GM12878 (cell line): ENCODE measurements around the gene DNASE1L3. TPM values are rescaled to one million over a fixed set of nuclear protein-coding genes. Genes with fewer than 3 reads are reported as not detected.

Experiments
- ATAC-seq: fragments of 200-7000 bp; cut with Tn5 transposase; 3 replicates; pipeline ENCODE4 v1.9.1; 2020; ENCODE audit warnings: mild to moderate bottlenecking, moderate library complexity
- BruUV-seq: library from RNA; stranded (reverse); fragments of 400-500 nt; replicated peaks from 2 replicates; lab custom pipeline; 2021; lab: Mats Ljungman, UMichigan
- CTCF ChIA-PET: fragments of 300-600 bp; sonication (Branson Sonifier 250); formaldehyde crosslinking; extraction: SDS; loops from one replicate; lab custom pipeline; 2021; ENCODE audit warnings: inconsistent platforms; lab: Yijun Ruan, JAX
- POLR2A ChIA-PET: fragments of 350-600 bp; formaldehyde crosslinking; extraction: SDS; loops from one replicate; lab custom pipeline; 2021; ENCODE audit warnings: inconsistent platforms; lab: Charles Lee
- RAD21 ChIA-PET: fragments of 300-600 bp; sonication (Branson Sonifier 250); formaldehyde crosslinking; loops from one replicate; lab custom pipeline; 2023; ENCODE audit warnings: antibody characterized with exemption; ENCODE audit not compliant: unreplicated experiment; lab: Charles Lee
- SMC1A ChIA-PET: fragments of 300-600 bp; sonication (Branson Sonifier 250); formaldehyde crosslinking; loops from one replicate; lab custom pipeline; 2023; ENCODE audit not compliant: unreplicated experiment, uncharacterized antibody; lab: Charles Lee
- DNase-seq: peaks from one replicate; pipeline ENCODE4 v3.0.0-alpha.2; 2011; ENCODE audit warnings: low read depth, low spot score
- FAIRE-seq: peaks from 3 replicates; lab custom pipeline; 2011; peaks lifted over from hg19 to GRCh38; lab: Jason Lieb, UNC
- H2AFZ ChIP-seq: 2 replicates; pipeline ENCODE4 v1.6.0; 2011; ENCODE audit warnings: low read depth, low read length, control low read depth; ENCODE audit not compliant: control insufficient read depth
- H3K27ac ChIP-seq: 2 replicates; pipeline ENCODE4 v1.5.1; 2011; ENCODE audit warnings: control low read depth; ENCODE audit not compliant: control insufficient read depth, insufficient read depth
- H3K27me3 ChIP-seq, 2 experiments: replicated peaks in 1 of 2; 2 replicates each; pipeline versions ENCODE4 v1.6.0 to v1.6.1; 2011; ENCODE audit warnings: low read length in 1 of 2; ENCODE audit not compliant: control insufficient read depth in 2 of 2, insufficient read depth in 2 of 2
- H3K36me3 ChIP-seq, 2 experiments: 2 replicates each; pipeline ENCODE4 v1.5.1; 2011; ENCODE audit warnings: low read length in 1 of 2; ENCODE audit not compliant: control insufficient read depth in 2 of 2, insufficient read depth in 2 of 2
- H3K4me1 ChIP-seq: 2 replicates; pipeline ENCODE4 v1.6.1; 2011; ENCODE audit warnings: mild to moderate bottlenecking, low read length, moderate library complexity, mixed read lengths; ENCODE audit not compliant: control insufficient read depth, insufficient read depth
- H3K4me2 ChIP-seq: 2 replicates; pipeline ENCODE4 v1.6.0; 2011; ENCODE audit warnings: control low read depth; ENCODE audit not compliant: control insufficient read depth, insufficient read depth
- H3K4me3 ChIP-seq: fragments of 200-600 bp; sonication (generic); 2 replicates; pipeline ENCODE4 v1.5.1; 2016
- H3K79me2 ChIP-seq: 2 replicates; pipeline ENCODE4 v1.6.0; 2011; ENCODE audit warnings: low read length; ENCODE audit not compliant: control insufficient read depth, insufficient read depth
- H3K9ac ChIP-seq: 2 replicates; pipeline ENCODE4 v1.8.0; 2011; ENCODE audit warnings: low read length, control low read depth, mixed read lengths; ENCODE audit not compliant: control insufficient read depth, insufficient read depth
- H3K9me3 ChIP-seq: replicated peaks from 3 replicates; pipeline ENCODE4 v1.5.1; 2011; ENCODE audit warnings: mild to moderate bottlenecking, low read length; ENCODE audit not compliant: control insufficient read depth, insufficient read depth
- H4K20me1 ChIP-seq: 2 replicates; pipeline ENCODE4 v1.6.0; 2011; ENCODE audit not compliant: control insufficient read depth, insufficient read depth
- BHLHE40 ChIP-seq, 2 experiments: fragments of 450-650 bp in 1 of 2; IDR thresholded peaks; 2 replicates each; pipeline ENCODE4 v1.6.1; 2011 to 2017; ENCODE audit warnings: low read depth in 2 of 2, borderline replicate concordance in 1 of 2, improper control_type of control experiment in 1 of 2, low read length in 1 of 2, mild to moderate bottlenecking in 1 of 2
- CREM ChIP-seq: IDR thresholded peaks from 2 replicates; pipeline ENCODE4 v1.6.1; 2014; ENCODE audit warnings: antibody characterized with exemption, low read depth
- CTCF ChIP-seq, 3 experiments: IDR thresholded peaks in 2 of 3; conservative IDR thresholded peaks in 1 of 3; 2 replicates each; pipeline ENCODE4 v1.5.1; 2011; ENCODE audit warnings: low read depth in 3 of 3, low read length in 3 of 3, mild to moderate bottlenecking in 3 of 3, control low read depth in 2 of 3, moderate library complexity in 2 of 3, inconsistent platforms in 1 of 3, mixed read lengths in 1 of 3; ENCODE audit not compliant: control insufficient read depth in 2 of 3, insufficient read depth in 1 of 3; ENCODE audit errors: extremely low read depth in 1 of 3
- ELK1 ChIP-seq: IDR thresholded peaks from 2 replicates; pipeline ENCODE4 v1.6.1; 2012; ENCODE audit warnings: low read depth, low read length, improper control_type of control experiment
- GATAD2B ChIP-seq: fragments of 450-650 bp; conservative IDR thresholded peaks from 2 replicates; pipeline ENCODE4 v1.6.1; 2017; ENCODE audit warnings: low read depth, mild to moderate bottlenecking, moderate library complexity
- IKZF1 ChIP-seq: fragments of 450-650 bp; conservative IDR thresholded peaks from 2 replicates; pipeline ENCODE4 v1.6.1; 2017; ENCODE audit warnings: antibody characterized with exemption, mild to moderate bottlenecking
- IRF3 ChIP-seq: fragments of 450-650 bp; IDR thresholded peaks from 2 replicates; pipeline ENCODE4 v1.6.1; 2014; ENCODE audit warnings: mild to moderate bottlenecking
- LARP7 ChIP-seq: fragments of 450-650 bp; IDR thresholded peaks from 2 replicates; pipeline ENCODE4 v1.6.1; 2017; ENCODE audit warnings: mild to moderate bottlenecking
- MEF2A ChIP-seq: IDR thresholded peaks from 2 replicates; pipeline ENCODE4 v1.6.1; 2011; ENCODE audit warnings: low read depth, mild to moderate bottlenecking, low read length, moderate library complexity; ENCODE audit not compliant: insufficient read depth
- NBN ChIP-seq: fragments of 450-650 bp; IDR thresholded peaks from 2 replicates; pipeline ENCODE4 v1.6.1; 2016
- NR2C2 ChIP-seq: IDR thresholded peaks from 2 replicates; pipeline ENCODE4 v1.6.1; 2011; ENCODE audit warnings: borderline replicate concordance, low read depth; ENCODE audit not compliant: control insufficient read depth, insufficient read length
- NR2F1 ChIP-seq: fragments of 450-650 bp; conservative IDR thresholded peaks from 2 replicates; pipeline ENCODE4 v1.6.1; 2017; ENCODE audit warnings: mild to moderate bottlenecking
- RAD21 ChIP-seq: IDR thresholded peaks from 2 replicates; pipeline ENCODE4 v1.6.1; 2011; ENCODE audit warnings: mild to moderate bottlenecking, low read depth, low read length, moderate library complexity; ENCODE audit not compliant: insufficient read depth
- RFX5 ChIP-seq: IDR thresholded peaks from 2 replicates; pipeline ENCODE4 v1.6.1; 2011; ENCODE audit warnings: low read depth, low read length, improper control_type of control experiment
- SREBF1 ChIP-seq: IDR thresholded peaks from 2 replicates; pipeline ENCODE4 v1.6.1; 2012; ENCODE audit warnings: mild to moderate bottlenecking, low read length
- WRNIP1 ChIP-seq: IDR thresholded peaks from 2 replicates; pipeline ENCODE4 v1.6.1; 2011; ENCODE audit warnings: low read depth, low read length, improper control_type of control experiment, borderline replicate concordance
- ZNF24 ChIP-seq: fragments of 450-650 bp; IDR thresholded peaks from 2 replicates; pipeline ENCODE4 v1.6.1; 2017; ENCODE audit warnings: antibody characterized with exemption, mild to moderate bottlenecking
- WGBS: methylation state at CpG from one replicate; pipeline ENCODE4 v1.1.6; 2016; ENCODE audit warnings: low lambda C conversion rate; ENCODE audit not compliant: insufficient replicate concordance, insufficient coverage; ENCODE audit errors: missing lambda C conversion rate; 5-methylcytosine and 5-hydroxymethylcytosine counted together
- in situ Hi-C: fragments of 300-500 bp; cut with MboI; formaldehyde crosslinking; loops from 9 replicates; pipeline ENCODE4 v1.14.3; 2018; ENCODE audit warnings: mixed read lengths
- intact Hi-C: fragments of 100-400 bp; cut with micrococcal nuclease; formaldehyde crosslinking; loops from one replicate; pipeline ENCODE4 v1.14.2; 2022; ENCODE audit not compliant: unreplicated experiment
- polyA plus RNA-seq, 11 experiments: library from polyadenylated mRNA; depleted of rRNA in 4 of 11; unstranded in 6 of 11; stranded (reverse) in 5 of 11; fragments of >200 nt; fragmentation: Nextera tagmentation in 4 of 11; fragmentation: Illumina TruSeq in 1 of 11; extraction: Ambion mirVana in 4 of 11; extraction: Trizol in 1 of 11; gene quantifications; 1 replicate in 1 of 11; 2 replicates in 10 of 11; pipeline versions ENCODE4 v1.2.1 to v1.2.3, GENCODE V29; 2011 to 2016; ENCODE audit warnings: inconsistent platforms in 2 of 11, missing spikeins in 2 of 11, low read depth in 1 of 11
- total RNA-seq, 4 experiments: library from RNA; depleted of rRNA in 3 of 4; stranded (reverse); fragments of >200 nt in 3 of 4; fragmentation: Illumina TruSeq in 1 of 4; extraction: Trizol in 1 of 4; gene quantifications; 2 replicates each; pipeline versions ENCODE4 v1.2.1 to v1.2.3, GENCODE V29; 2013 to 2021

Gene DNASE1L3
- total and polyA plus RNA-seq, 10 of the 15 experiments (the other 5 are each of a cell fraction or from before 2014, with no cell fraction given) = 3.2 to 72.1 (median 6.3) TPM

GRCh38 chr3:58177747-58178527, 32.8 kb downstream of the DNASE1L3 start:
- Histone ChIP-seq H3K9me3 (no peaks in the 10 kb centered on the region), H3K9ac (peak overlapping the region; percentile 20; the same call in 1 of the 2 replicates), H3K4me3 (peak overlapping the region; percentile 33; the same call in 1 of the 2 replicates), H4K20me1 (no peaks in the 10 kb centered on the region), H3K4me2 (peak overlapping the region; percentile 82), H3K4me1 (peaks cover 14% of the 10 kb centered on the region), H2AFZ (peak overlapping the region; percentile 79), H3K27me3 (no peaks in the 10 kb centered on the region), H3K27ac (no peak overlapping the region), H3K36me3 (no peaks in the 10 kb centered on the region), H3K79me2 (no peaks in the 10 kb centered on the region)
- DNase-seq = no peak
- BruUV-seq = no TSS peak
- peak; percentile 94 for ATAC-seq
- in situ Hi-C loops (loop anchor here (5.0 kb wide), 1 partner anchor 166 kb away; no protein-coding TSS in a partner anchor), intact Hi-C loops (loop anchor here (2.0 to 5.0 kb wide), 2 partner anchors 216 to 453 kb away; no protein-coding TSS in a partner anchor)
- CTCF ChIA-PET = interaction anchor here (0.5 to 18.5 kb wide), 51 partner anchors 8 to 1442 kb away, joined by 3 to 503 read pairs (median 4); partner anchors contain the start of genes FLNB, HTD2 and RPP14
- peak; percentile 86 for FAIRE-seq
- POLR2A ChIA-PET = interaction anchor here (0.5 to 2.0 kb wide), 5 partner anchors 11 to 179 kb away, joined by 3 to 7 read pairs (median 6); partner anchors contain the start of gene HTD2
- SMC1A ChIA-PET = interaction anchor here (0.7 to 3.2 kb wide), 14 partner anchors 10 to 780 kb away, joined by 3 to 30 read pairs (median 4); partner anchors contain the start of genes FLNB, HTD2 and RPP14
- WGBS = 9% methylated on average over 33 of the region's 46 CpGs
- RAD21 ChIA-PET = interaction anchor here (0.6 to 3.4 kb wide), 26 partner anchors 11 to 452 kb away, joined by 3 to 36 read pairs (median 4); partner anchors contain the start of genes FLNB, HTD2 and RPP14
- TF ChIP-seq ZNF24 (0 out of 2 replicates have a peak, but pooled peaks have one; percentile 35), LARP7 (peak; percentile 71; the same call in 1 of the 2 replicates), SREBF1 (no peak), ELK1 (no peak), GATAD2B (peak; percentile 83), IRF3 (0 out of 2 replicates have a peak, but pooled peaks have one; percentile 12), NR2F1 (0 out of 2 replicates have a peak, but pooled peaks have one; percentile 20), BHLHE40 (IDR thresholded peaks at IDR 0.05; ENCODE audit: borderline replicate concordance in 1 of 2, low read depth in 2 of 2, low read length in 1 of 2) (peak in 1 of 2 experiments; percentile 32; a peak in 2 of 4 replicates), RAD21 (peak; percentile 68), MEF2A (no peak), NR2C2 (no peak), IKZF1 (peak; percentile 68), WRNIP1 (no peak), NBN (0 out of 2 replicates have a peak, but pooled peaks have one; percentile 39), RFX5 (no peak), CREM (peak; percentile 50; the same call in 1 of the 2 replicates), CTCF (IDR thresholded peaks at IDR 0.05 in 2 of 3, conservative IDR thresholded peaks at IDR 0.05 in 1 of 3; ENCODE audit: control insufficient read depth in 2 of 3, extremely low read depth in 1 of 3, insufficient read depth in 1 of 3, low read depth in 3 of 3, low read length in 3 of 3) (peak; percentile 81 to 93 (median 88))
